B cell (primary cell): ENCODE data around the gene SCMH1.

Experiments
- CTCF ChIP-seq: fragments of 200-600 bp; IDR thresholded peaks from one replicate; pipeline ENCODE4 v1.8.0; 2022; ENCODE audit warnings: antibody characterized with exemption, mild to moderate bottlenecking
- EZH2 ChIP-seq: IDR thresholded peaks from 2 replicates; pipeline ENCODE4 v1.6.1; 2012; ENCODE audit warnings: borderline replicate concordance, low read depth, mild to moderate bottlenecking, moderate library complexity, low read length; ENCODE audit not compliant: insufficient read depth, poor library complexity, severe bottlenecking

- TF ChIP-seq CTCF (no peak), EZH2 (no peak)
Measured at GRCh38 chr1:41103766-41104165, 138.3 kb downstream of the SCMH1 start.
